Measurements from ENCODE around the gene MBTPS1. TPM values are rescaled to one million over a fixed set of nuclear protein-coding genes. Genes with fewer than 3 reads are reported as not detected.

MBTPS1 gene
- total RNA-seq, 1 experiment from 2014 or later, result 63.6 TPM

DNA sequence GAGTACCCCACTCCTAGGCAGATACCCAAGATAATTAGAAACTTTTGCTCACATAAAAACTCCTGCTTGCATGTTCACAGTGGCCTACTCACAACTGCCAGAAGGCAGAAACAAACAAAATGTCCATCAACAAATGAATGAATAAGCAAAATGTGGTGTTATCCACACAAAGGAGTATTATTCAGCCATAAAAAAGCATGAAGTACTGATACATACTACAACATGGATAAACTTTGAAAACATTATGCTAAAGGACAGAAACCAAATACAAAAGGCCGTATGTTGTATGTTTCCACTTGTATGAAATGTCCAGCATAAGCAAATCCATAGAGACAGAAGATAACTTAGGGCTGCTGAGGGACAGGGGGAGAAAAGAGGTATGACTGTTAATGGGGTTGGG is 26.3 kb upstream of the MBTPS1 start:
- POLR2A ChIA-PET, result interaction anchor here (0.6 kb wide), 1 partner anchor 30 kb away, joined by 3 read pairs; no protein-coding TSS in a partner anchor
- H3K27me3 Mint-ChIP-seq (ENCODE audit: insufficient read depth, unreplicated experiment), result no peaks in the 10 kb centered on the region
- DNase-seq (ENCODE audit: unreplicated experiment), result no peak
- peaks cover 4% of the 10 kb centered on the region for H3K36me3 Mint-ChIP-seq (ENCODE audit: insufficient read depth, unreplicated experiment)
- peaks cover 4% of the 10 kb centered on the region for H3K4me1 Mint-ChIP-seq (ENCODE audit: insufficient read depth, unreplicated experiment)
- BruUV-seq (replicated peaks), result no TSS peak
- CTCF ChIA-PET, result interaction anchor here (0.7 to 1.6 kb wide), 5 partner anchors 26 to 189 kb away, joined by 3 to 7 read pairs (median 4); partner anchors contain the start of gene TAF1C
- TF ChIP-seq, protein P1, sequence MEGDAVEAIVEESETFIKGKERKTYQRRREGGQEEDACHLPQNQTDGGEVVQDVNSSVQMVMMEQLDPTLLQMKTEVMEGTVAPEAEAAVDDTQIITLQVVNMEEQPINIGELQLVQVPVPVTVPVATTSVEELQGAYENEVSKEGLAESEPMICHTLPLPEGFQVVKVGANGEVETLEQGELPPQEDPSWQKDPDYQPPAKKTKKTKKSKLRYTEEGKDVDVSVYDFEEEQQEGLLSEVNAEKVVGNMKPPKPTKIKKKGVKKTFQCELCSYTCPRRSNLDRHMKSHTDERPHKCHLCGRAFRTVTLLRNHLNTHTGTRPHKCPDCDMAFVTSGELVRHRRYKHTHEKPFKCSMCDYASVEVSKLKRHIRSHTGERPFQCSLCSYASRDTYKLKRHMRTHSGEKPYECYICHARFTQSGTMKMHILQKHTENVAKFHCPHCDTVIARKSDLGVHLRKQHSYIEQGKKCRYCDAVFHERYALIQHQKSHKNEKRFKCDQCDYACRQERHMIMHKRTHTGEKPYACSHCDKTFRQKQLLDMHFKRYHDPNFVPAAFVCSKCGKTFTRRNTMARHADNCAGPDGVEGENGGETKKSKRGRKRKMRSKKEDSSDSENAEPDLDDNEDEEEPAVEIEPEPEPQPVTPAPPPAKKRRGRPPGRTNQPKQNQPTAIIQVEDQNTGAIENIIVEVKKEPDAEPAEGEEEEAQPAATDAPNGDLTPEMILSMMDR (IDR thresholded peaks at IDR 0.05; ENCODE audit: unreplicated experiment), result no peak
- H3K9me3 Mint-ChIP-seq (ENCODE audit: unreplicated experiment), result no peaks in the 10 kb centered on the region
- intact Hi-C loops (cut with micrococcal nuclease), result no loop called here
- H3K27ac Mint-ChIP-seq (ENCODE audit: low read depth, unreplicated experiment), result no peak overlapping the region
- H3K4me3 Mint-ChIP-seq (ENCODE audit: unreplicated experiment), result peak overlapping the region; percentile 88

DNA sequence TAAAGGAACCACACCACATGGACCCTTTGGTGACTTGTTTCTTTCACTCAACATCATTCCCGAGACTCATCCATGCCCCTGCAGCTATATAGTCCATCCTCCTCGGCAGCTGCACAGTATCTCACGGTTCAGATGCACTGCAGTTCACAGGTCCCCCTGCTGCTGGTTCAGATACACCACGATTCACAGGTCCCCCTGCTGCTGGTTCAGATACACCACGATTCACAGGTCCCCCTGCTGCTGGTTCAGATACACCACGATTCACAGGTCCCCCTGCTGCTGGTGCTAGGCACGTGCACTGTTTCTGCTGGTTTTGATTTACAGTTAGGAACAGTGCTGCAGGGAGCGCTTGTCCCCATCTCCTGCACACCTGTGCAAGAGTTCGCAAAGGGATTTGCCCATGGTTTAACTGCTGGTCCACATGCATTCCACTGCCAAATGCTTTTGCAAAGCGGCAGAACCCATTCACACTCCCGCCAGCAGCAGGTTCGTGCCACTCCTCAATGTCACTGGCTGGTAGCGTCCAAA is 24.5 kb upstream of the MBTPS1 start:
- no TSS peak for BruUV-seq (replicated peaks)
- Mint-ChIP-seq H3K9me3 (ENCODE audit: unreplicated experiment) (no peaks in the 10 kb centered on the region), H3K27ac (ENCODE audit: low read depth, unreplicated experiment) (no peak overlapping the region), H3K4me1 (ENCODE audit: insufficient read depth, unreplicated experiment) (peaks cover 4% of the 10 kb centered on the region), H3K4me3 (ENCODE audit: unreplicated experiment) (no peak overlapping the region), H3K27me3 (ENCODE audit: insufficient read depth, unreplicated experiment) (no peaks in the 10 kb centered on the region), H3K36me3 (ENCODE audit: insufficient read depth, unreplicated experiment) (peaks cover 3% of the 10 kb centered on the region)
- no peak for DNase-seq (ENCODE audit: unreplicated experiment)
- intact Hi-C loops (cut with micrococcal nuclease), result no loop called here
- ChIA-PET POLR2A (interaction anchor here (2.2 kb wide), 1 partner anchor 24 kb away, joined by 6 read pairs; the partner anchor contains the start of gene MBTPS1), CTCF (interaction anchor here (0.6 to 0.7 kb wide), 2 partner anchors 10 to 20 kb away, joined by 3 read pairs; no protein-coding TSS in a partner anchor)
- TF ChIP-seq, protein P1 (IDR thresholded peaks at IDR 0.05; ENCODE audit: unreplicated experiment), result no peak

DNA sequence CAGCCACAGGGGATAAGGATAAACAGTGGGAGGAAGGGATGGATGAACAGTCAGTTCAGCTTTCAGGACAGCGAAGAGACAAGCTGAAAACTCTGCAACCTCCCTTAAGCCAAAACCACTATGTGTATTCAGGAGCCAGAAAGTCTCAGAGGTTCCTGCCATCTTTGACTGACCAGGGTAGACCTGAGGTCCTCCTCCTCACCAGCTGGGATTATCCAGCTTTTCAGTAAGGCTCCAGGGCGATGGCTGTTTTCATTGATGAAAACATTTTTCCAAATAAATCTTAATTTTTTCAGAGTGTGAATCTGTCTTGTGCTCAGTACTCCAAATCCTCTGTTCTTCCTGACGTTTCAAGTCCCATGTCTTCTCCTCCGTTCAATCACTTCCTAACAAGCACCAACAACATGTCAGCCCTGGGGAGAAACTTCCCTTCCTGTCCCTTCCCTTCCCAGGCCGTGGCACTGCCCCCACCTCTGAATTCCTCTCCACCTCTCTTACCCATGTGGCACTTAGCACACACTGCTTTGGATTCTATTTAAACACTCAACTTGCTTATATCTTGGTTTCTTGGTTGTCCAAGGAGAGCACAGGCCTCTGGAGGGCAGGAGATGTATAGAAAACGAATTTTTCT is 23.0 kb upstream of the MBTPS1 start:
- ChIA-PET CTCF (interaction anchor here (0.5 kb wide), 1 partner anchor 46 kb away, joined by 3 read pairs; no protein-coding TSS in a partner anchor), POLR2A (interaction anchor here (2.4 kb wide), 1 partner anchor 23 kb away, joined by 10 read pairs; the partner anchor contains the start of gene MBTPS1)
- TF ChIP-seq, protein P1 (IDR thresholded peaks at IDR 0.05; ENCODE audit: unreplicated experiment), result no peak
- peaks cover 9% of the 10 kb centered on the region for H3K4me1 Mint-ChIP-seq (ENCODE audit: insufficient read depth, unreplicated experiment)
- H3K27me3 Mint-ChIP-seq (ENCODE audit: insufficient read depth, unreplicated experiment), result no peaks in the 10 kb centered on the region
- no peak overlapping the region for H3K4me3 Mint-ChIP-seq (ENCODE audit: unreplicated experiment)
- H3K27ac Mint-ChIP-seq (ENCODE audit: low read depth, unreplicated experiment), result no peak overlapping the region
- no TSS peak for BruUV-seq (replicated peaks)
- H3K9me3 Mint-ChIP-seq (ENCODE audit: unreplicated experiment), result no peaks in the 10 kb centered on the region
- no peak for DNase-seq (ENCODE audit: unreplicated experiment)
- intact Hi-C loops (cut with micrococcal nuclease), result no loop called here
- no peaks in the 10 kb centered on the region for H3K36me3 Mint-ChIP-seq (ENCODE audit: insufficient read depth, unreplicated experiment)

DNA sequence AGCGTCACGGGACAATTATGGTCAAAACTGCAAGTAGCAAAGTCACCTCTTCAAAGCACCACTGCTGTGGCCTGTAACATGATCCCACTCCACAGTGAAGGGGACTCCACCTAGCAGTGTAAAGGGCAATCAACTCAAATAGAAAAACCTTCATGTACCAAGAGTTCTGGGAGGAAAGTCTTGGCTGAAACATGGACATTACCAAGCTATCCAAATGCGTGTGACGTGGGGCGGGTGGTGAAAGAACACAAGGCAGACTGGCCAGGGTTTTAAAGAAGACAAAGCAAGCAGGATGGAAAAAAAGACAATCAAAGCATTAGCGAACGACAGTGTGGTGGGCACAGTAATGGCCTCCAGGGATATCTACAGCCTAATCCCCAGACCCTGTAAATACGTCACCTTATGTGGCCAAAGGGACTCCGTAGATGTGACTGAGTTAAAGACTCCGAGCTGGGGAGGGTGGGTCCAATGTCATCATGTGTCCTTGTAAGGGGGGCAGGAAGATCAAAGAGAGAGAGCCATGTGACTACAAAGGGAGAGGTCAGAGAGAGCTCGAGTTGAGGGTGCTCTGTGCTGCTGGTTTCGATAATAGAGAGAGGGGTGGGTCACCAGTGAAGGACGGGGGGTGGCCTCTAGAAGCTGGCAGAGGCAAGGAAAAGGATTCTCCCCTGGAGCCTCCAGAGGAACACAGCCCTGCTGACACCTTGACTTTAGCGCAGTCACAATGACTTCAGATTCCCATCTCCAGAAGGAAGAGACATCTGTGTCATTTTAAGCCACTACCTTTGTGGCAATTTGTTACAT is 22.3 kb upstream of the MBTPS1 start:
- intact Hi-C loops (cut with micrococcal nuclease), result no loop called here
- ChIA-PET CTCF (interaction anchor here (0.7 to 1.2 kb wide), 3 partner anchors 22 to 600 kb away, joined by 3 read pairs; partner anchors contain the start of gene MBTPS1), POLR2A (interaction anchor here (2.4 kb wide), 1 partner anchor 23 kb away, joined by 10 read pairs; the partner anchor contains the start of gene MBTPS1)
- no peak overlapping the region for H3K4me3 Mint-ChIP-seq (ENCODE audit: unreplicated experiment)
- TF ChIP-seq, protein P1 (IDR thresholded peaks at IDR 0.05; ENCODE audit: unreplicated experiment), result no peak
- DNase-seq (ENCODE audit: unreplicated experiment), result no peak
- no peaks in the 10 kb centered on the region for H3K27me3 Mint-ChIP-seq (ENCODE audit: insufficient read depth, unreplicated experiment)
- no peaks in the 10 kb centered on the region for H3K9me3 Mint-ChIP-seq (ENCODE audit: unreplicated experiment)
- peaks cover 9% of the 10 kb centered on the region for H3K4me1 Mint-ChIP-seq (ENCODE audit: insufficient read depth, unreplicated experiment)
- no peaks in the 10 kb centered on the region for H3K36me3 Mint-ChIP-seq (ENCODE audit: insufficient read depth, unreplicated experiment)
- no peak overlapping the region for H3K27ac Mint-ChIP-seq (ENCODE audit: low read depth, unreplicated experiment)
- no TSS peak for BruUV-seq (replicated peaks)
